OCI-LY3 (cell line): ENCODE measurements around the gene PLLP.

Experiments used
- H2AFZ ChIP-seq: fragments of 200-600, 300-600 bp; shearing (Covaris generic); 2 replicates; pipeline ENCODE4 v1.6.0; 2014; ENCODE audit warnings: antibody characterized with exemption, low read depth, low read length
- H3K27ac ChIP-seq: fragments of 200-600, 300-600 bp; sonication (generic); 2 replicates; pipeline ENCODE4 v1.5.1; 2014; ENCODE audit warnings: mild to moderate bottlenecking, low read length, moderate library complexity, mixed read lengths
- H3K27me3 ChIP-seq: fragments of 200-600, 300-600 bp; sonication (generic); 2 replicates; pipeline ENCODE4 v1.6.1; 2014; ENCODE audit warnings: low read depth, low read length, mixed read lengths
- H3K36me3 ChIP-seq: fragments of 200-600, 300-600 bp; sonication (generic); replicated peaks from 2 replicates; pipeline ENCODE3; 2014; ENCODE audit warnings: low read depth, low read length, mixed read lengths
- H3K4me1 ChIP-seq: fragments of 300-600, 200-600 bp; sonication (generic); 2 replicates; pipeline ENCODE4 v1.6.1; 2014; ENCODE audit warnings: low read length, mixed read lengths
- H3K4me2 ChIP-seq: fragments of 200-600, 300-600 bp; sonication (generic); 2 replicates; pipeline ENCODE4 v1.6.1; 2014; ENCODE audit warnings: low read length, mixed read lengths
- H3K4me3 ChIP-seq: fragments of 300-600, 200-600 bp; sonication (generic); 2 replicates; pipeline ENCODE4 v1.5.1; 2014; ENCODE audit warnings: antibody characterized with exemption, mild to moderate bottlenecking, low read length, moderate library complexity
- H3K79me2 ChIP-seq: fragments of 300-600, 200-600 bp; shearing (Covaris generic); 2 replicates; pipeline ENCODE4 v1.6.1; 2014; ENCODE audit warnings: mild to moderate bottlenecking, low read length, mixed read lengths
- H3K9ac ChIP-seq: fragments of 300-600, 200-600 bp; shearing (Covaris generic); 2 replicates; pipeline ENCODE4 v1.6.0; 2014; ENCODE audit warnings: mild to moderate bottlenecking, low read length, moderate library complexity
- H3K9me3 ChIP-seq: fragments of 200-600, 300-600 bp; shearing (Covaris generic); 2 replicates; pipeline ENCODE4 v1.6.1; 2014; ENCODE audit warnings: low read length, mixed read lengths; ENCODE audit not compliant: insufficient read depth
- H4K20me1 ChIP-seq: fragments of 200-600, 300-600 bp; sonication (generic); 2 replicates; pipeline ENCODE4 v1.6.1; 2016; ENCODE audit warnings: low read length, mixed read lengths; ENCODE audit not compliant: insufficient read depth
- EZH2phosphoT487 ChIP-seq: fragments of 200-600 bp; shearing (Covaris generic); IDR thresholded peaks from 2 replicates; pipeline ENCODE4 v1.6.1; 2018; ENCODE audit warnings: antibody characterized with exemption, mixed run types, low read depth
- TF ChIP-seq, protein P1 (sequence below): fragments of 200-600, 300-600 bp; sonication (generic); IDR thresholded peaks from 2 replicates; pipeline ENCODE4 v1.5.1; 2014; ENCODE audit warnings: antibody characterized with exemption, low read length, low read depth

PLLP gene

DNA sequence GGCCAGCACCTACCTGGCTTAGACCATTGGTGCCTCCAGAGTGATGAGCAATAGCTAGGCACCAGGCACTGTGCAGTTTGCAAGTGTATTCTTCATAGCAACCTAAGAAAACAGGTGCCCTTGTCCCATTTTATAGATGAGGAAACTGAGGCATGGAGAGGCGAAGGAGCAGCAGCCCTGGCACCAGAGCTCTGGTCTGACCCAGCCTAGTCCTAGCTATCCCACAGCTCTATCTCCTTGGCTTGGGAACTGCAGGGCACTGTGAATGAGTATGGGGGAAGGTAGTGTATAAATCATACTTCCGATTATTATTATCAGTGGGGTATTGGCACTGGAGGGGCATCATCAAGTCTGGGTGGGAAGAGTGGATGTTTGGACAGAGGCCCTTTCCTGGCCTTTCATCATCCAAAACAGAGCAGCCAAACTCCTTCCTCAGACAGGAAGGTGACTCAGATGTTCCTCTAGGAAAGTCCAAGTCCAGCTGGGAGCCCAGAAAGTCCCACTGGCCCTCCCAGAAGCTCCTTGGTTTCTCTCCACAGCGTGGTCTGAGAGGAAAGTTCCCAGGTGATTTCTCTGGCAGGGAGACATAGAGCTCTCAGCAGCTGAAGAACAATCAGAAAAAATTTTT lies 32.0 kb upstream of the PLLP start:
- H3K79me2 ChIP-seq, result no peaks in the 10 kb centered on the region
- TF ChIP-seq EZH2phosphoT487, result no peak
- H2AFZ ChIP-seq, result no peak overlapping the region
- peaks cover 9% of the 10 kb centered on the region for H3K27me3 ChIP-seq
- H3K9me3 ChIP-seq, result no peaks in the 10 kb centered on the region
- no peak overlapping the region for H3K9ac ChIP-seq
- no peak overlapping the region for H3K27ac ChIP-seq
- no peak overlapping the region for H3K4me2 ChIP-seq
- H3K4me1 ChIP-seq, result peaks cover 17% of the 10 kb centered on the region
- no peaks in the 10 kb centered on the region for H3K36me3 ChIP-seq
- no peaks in the 10 kb centered on the region for H4K20me1 ChIP-seq
- no peak overlapping the region for H3K4me3 ChIP-seq

DNA sequence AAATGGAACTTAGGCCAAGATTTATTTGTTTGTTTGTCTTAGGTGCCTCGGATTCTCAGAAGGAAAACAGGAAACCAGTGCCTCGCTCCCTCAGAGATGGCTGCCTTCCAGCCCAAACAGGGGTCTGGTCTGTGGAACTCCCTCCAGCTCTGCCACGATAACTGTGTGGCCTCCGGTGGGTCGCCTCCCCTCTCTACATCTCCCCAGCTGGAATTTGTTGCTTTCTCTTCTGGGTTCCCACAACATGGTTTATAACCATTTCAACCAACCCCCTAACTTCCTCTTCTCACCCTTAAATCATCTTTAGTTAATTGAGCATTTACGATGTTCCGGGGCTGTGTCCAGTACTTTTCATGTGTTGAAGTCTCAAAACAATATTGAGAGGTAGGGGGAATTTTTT lies 30.9 kb upstream of the PLLP start:
- Histone ChIP-seq H4K20me1 (no peaks in the 10 kb centered on the region), H3K9ac (no peak overlapping the region), H2AFZ (no peak overlapping the region)

DNA sequence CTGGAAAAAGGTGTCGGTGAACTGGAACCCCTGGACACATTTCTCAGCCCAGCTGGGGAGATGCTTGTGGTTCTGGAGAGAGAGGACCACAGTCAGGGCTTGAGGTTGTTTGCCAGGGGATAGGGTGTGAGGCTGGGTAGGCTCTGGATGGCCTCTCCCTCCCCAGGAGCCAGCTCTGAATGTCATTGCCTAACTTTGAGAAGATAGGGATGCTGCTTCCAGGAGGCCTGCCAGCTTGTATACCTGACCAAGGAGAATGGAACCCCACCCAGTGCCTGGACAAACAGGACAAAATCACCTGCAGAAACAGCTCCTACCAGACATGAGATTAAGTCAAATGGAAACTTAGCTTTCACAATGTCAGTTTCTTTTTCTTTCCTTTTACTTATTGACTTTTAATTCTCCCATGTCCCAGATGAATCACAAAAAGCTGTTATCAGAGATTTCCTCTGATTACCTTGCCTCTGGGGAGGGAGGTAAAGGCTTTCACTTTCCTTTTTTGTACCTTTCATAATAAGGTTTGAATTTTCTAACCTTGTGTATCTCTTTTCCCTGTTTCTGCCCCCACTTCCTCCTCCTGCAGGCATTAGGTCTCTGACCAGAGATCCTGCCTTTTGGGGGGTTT lies 29.8 kb upstream of the PLLP start:
- Histone ChIP-seq H3K27me3 (peaks cover 10% of the 10 kb centered on the region), H3K4me1 (peaks cover 26% of the 10 kb centered on the region), H3K4me3 (no peak overlapping the region), H3K9me3 (no peaks in the 10 kb centered on the region), H3K27ac (no peak overlapping the region), H3K79me2 (no peaks in the 10 kb centered on the region), H4K20me1 (no peaks in the 10 kb centered on the region), H3K36me3 (no peaks in the 10 kb centered on the region), H2AFZ (no peak overlapping the region), H3K4me2 (peak overlapping the region; percentile 32), H3K9ac (no peak overlapping the region)
- TF ChIP-seq EZH2phosphoT487, result no peak
- TF ChIP-seq, protein P1, sequence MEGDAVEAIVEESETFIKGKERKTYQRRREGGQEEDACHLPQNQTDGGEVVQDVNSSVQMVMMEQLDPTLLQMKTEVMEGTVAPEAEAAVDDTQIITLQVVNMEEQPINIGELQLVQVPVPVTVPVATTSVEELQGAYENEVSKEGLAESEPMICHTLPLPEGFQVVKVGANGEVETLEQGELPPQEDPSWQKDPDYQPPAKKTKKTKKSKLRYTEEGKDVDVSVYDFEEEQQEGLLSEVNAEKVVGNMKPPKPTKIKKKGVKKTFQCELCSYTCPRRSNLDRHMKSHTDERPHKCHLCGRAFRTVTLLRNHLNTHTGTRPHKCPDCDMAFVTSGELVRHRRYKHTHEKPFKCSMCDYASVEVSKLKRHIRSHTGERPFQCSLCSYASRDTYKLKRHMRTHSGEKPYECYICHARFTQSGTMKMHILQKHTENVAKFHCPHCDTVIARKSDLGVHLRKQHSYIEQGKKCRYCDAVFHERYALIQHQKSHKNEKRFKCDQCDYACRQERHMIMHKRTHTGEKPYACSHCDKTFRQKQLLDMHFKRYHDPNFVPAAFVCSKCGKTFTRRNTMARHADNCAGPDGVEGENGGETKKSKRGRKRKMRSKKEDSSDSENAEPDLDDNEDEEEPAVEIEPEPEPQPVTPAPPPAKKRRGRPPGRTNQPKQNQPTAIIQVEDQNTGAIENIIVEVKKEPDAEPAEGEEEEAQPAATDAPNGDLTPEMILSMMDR, result no peak

More for the DNA sequence above, 30.9 kb upstream of the PLLP start:
- Histone ChIP-seq H3K4me1 (peaks cover 26% of the 10 kb centered on the region), H3K79me2 (no peaks in the 10 kb centered on the region), H3K27ac (no peak overlapping the region), H3K36me3 (no peaks in the 10 kb centered on the region), H3K9me3 (no peaks in the 10 kb centered on the region), H3K4me3 (no peak overlapping the region), H3K27me3 (peaks cover 10% of the 10 kb centered on the region), H3K4me2 (no peak overlapping the region)
- TF ChIP-seq, protein P1, result no peak
- no peak for TF ChIP-seq EZH2phosphoT487

DNA sequence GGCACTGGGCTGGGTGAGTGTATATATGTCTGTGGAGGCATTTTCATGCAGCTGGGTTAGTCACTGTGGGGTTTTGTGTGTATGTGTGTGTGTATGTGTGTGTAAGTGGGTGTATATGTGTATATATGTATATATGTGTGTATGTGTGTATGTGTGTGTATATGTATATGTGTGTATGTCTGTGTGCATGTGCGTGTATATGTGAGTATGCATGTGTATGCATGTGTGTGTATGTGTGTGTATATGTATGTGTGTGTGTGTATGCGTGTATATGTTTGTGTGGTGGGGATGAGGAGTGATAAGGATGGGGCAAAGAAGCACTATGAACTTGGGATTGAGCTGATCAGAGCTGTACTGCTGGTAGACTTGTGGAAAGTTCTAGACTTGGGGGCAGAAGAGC lies 29.0 kb upstream of the PLLP start:
- Histone ChIP-seq H3K27ac (no peak overlapping the region), H2AFZ (no peak overlapping the region), H3K79me2 (no peaks in the 10 kb centered on the region), H3K4me2 (no peak overlapping the region), H4K20me1 (no peaks in the 10 kb centered on the region), H3K4me3 (no peak overlapping the region), H3K9ac (no peak overlapping the region), H3K9me3 (no peaks in the 10 kb centered on the region), H3K27me3 (peaks cover 10% of the 10 kb centered on the region), H3K4me1 (peaks cover 26% of the 10 kb centered on the region), H3K36me3 (no peaks in the 10 kb centered on the region)
- TF ChIP-seq EZH2phosphoT487, result no peak
- TF ChIP-seq, protein P1, result no peak
